HG02678 (cell line): Measurements from ENCODE around the gene PTCHD4.

ENCODE experiments used
- ATAC-seq: cut with Tn5 transposase; IDR thresholded peaks from one replicate; pipeline ENCODE4 v1.9.1; 2021; ENCODE audit warnings: mild to moderate bottlenecking, moderate library complexity; ENCODE audit not compliant: unreplicated experiment

PTCHD4 gene

GRCh38 chr6:48099713-48100587, 11.0 kb downstream of the PTCHD4 start:
- ATAC-seq = no peak

GRCh38 chr6:48098923-48099322, 12.1 kb downstream of the PTCHD4 start:
- ATAC-seq = no peak

DNA sequence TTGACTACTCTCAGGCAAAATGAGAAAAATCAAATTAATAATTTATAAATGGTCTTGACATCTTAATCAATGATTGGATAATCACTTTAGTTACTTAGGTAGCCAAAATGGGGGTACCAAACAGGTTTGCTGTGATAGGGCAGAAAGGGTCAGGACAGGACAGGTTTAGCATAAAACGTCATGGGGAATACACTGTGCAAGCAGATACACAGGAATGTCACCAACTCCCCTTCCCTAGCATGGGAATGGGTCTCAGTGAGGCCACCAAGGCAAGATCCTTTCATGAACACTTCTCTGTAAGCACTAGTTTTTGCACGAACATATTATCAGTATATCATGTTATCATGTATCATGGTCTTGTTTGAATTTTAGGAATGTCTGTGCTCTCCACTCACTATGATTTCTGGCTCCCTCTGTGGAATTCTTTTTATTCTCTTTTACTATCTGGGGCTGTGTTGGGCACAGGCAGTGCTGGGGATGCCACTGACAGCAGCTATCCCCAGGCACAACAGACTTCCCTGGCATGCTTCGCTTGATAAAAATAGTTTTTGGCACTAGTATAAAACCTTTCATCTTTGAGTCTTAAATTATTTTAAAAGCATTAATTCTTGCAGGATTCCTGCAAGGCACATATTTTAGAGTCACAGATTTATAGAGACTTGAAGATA, 18.3 kb downstream of the PTCHD4 start:
- no peak for ATAC-seq

DNA sequence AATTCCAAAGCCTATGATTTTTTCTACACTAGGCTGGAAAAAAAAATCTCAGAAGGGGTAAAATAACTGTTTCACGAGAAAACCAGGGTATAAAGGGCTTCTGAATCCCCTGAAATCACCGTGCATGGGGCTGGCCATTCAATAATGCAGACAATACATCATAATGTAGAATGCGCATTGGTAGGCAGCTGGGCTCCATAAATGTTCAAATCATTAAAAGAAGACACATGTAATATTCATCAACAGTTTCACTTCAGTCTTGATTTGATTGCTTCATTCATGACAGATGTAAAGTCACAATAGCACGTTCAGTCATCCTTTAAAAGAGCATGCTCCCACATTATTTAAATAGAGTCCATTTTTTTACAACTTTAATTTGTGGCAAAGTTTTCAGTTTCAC, 20.5 kb downstream of the PTCHD4 start:
- ATAC-seq = no peak

- no peak for ATAC-seq
Measured at GRCh38 chr6:48087448-48087847, 23.5 kb downstream of the PTCHD4 start.

GRCh38 chr6:48086187-48086586, 24.8 kb downstream of the PTCHD4 start:
- ATAC-seq = no peak

- ATAC-seq = no peak
Measured at GRCh38 chr6:48085131-48085741, 25.8 kb downstream of the PTCHD4 start.

DNA sequence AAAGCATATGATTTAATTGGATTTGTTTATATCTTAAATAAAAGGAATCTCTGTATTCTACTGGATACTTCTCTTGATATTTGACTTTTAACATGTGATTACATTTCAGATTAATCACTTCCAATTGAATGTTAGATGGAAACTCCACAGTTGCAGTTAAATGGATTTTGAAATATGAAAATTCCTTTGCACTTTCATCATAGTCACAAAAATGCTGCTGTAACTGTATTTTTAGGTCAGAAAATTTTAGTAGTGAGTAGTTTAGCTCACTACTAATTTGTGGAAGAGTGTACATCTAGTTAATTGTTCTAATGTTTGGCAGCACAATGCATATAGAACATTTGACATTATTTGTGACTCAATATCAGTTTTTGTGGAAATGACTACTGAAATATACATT, 26.8 kb downstream of the PTCHD4 start:
- no peak for ATAC-seq

DNA sequence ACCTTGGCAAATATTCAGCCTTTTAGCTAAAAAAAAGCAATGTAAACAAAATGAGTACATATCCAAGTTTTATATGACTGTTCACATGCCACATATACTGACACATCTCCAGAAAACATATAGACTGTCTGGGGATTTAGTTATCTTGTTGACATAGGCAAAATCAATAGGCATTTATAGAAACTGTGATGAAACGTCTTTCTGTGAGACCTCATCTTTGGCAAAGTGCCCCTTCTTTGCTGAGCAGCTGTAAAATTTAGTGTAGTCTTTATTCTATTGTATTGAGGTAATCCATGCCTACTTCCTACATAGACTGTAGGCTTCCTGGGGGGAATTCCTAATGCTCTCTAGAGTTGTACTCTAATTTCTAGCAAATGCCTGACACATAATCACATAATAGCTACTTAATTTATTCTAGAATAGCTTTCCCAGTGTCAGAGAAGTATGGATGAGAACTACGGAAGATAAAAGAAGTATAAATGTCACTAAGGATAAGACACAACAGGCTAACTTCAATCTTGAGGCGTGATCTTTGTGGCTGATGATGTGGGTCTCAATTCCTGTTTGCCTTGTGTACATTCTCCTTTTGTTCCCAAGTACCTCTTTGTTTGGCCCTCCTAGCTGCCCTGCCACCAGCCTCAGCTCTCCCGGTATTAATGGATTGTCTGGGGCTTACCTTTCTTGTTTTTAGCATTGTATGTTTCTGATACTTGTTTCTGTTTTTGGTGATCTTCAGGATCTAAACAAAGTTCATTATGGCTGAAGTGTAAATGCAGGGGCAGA, 30.6 kb downstream of the PTCHD4 start:
- ATAC-seq = no peak

DNA sequence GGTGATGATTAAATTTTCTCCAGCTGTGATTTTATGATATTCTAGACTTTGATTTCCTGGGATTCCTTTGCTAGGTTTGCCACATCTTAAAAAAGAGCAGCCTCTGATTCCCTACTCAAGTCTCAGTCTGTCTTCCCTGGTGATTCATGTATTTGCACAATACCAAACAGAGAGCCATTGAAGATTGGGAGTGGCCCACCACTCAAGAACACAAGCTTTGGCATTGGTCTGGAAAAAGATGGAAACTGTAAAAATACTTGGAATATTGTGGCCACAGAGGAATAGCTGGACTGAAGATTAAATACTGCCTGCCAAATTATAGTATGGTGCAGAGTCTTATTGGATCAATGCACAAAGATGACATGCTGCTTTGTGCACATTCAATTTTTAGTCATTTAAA, 32.9 kb downstream of the PTCHD4 start:
- no peak for ATAC-seq

- no peak for ATAC-seq
Measured at GRCh38 chr6:48075181-48075580, 35.8 kb downstream of the PTCHD4 start.

- no peak for ATAC-seq
Measured at GRCh38 chr6:48073976-48074767, 36.8 kb downstream of the PTCHD4 start.

DNA sequence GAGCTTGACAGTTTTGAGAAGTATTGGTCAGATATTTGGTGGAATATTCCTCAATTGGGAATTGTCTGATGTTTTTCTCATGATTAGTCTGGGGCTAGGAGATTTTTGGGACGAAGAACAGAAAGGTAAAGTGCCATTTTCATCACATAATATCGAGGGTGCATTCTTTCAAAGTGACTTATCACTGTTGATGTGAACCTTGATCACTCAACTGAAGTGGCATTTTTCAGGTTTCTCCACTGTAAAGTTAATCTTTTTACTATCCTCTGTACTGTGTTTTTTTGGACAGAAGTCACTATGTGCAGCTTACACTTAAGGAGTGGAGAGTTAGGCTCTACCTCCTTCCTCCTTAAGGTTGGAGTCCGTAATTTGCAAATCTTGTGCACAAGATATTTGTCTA, 39.2 kb downstream of the PTCHD4 start:
- no peak for ATAC-seq

DNA sequence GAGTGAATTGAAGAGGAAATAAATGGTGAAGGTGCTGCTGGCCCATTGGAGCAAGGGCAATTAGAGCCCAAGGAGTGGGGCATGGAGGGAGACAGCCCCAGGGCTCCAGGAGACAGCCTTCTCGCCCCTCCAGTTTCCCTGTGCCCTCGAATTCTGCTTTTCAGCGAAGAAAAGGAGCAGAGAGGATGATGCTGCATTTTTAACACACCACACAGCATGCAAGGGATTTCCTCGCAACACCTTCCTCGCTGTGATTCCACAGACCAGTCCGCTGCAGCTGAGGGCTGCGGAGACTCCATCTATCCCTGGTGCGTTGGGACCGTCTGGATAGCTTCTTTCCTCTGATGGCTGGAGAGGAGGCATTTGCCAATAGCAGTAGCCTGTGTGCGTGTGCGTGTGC, 41.7 kb downstream of the PTCHD4 start:
- no peak for ATAC-seq

GRCh38 chr6:48068278-48069251, 42.4 kb downstream of the PTCHD4 start:
- ATAC-seq = no peak

- ATAC-seq = no peak
Measured at GRCh38 chr6:48067886-48068277, 43.1 kb downstream of the PTCHD4 start.

- ATAC-seq = no peak
Measured at GRCh38 chr6:48067148-48067712, 43.8 kb downstream of the PTCHD4 start.

GRCh38 chr6:48061265-48061990, 49.6 kb downstream of the PTCHD4 start:
- no peak for ATAC-seq
